Glutamatergic neuron (in vitro differentiated cells): ENCODE results near the gene B4GALNT3. TPM values are rescaled to one million over a fixed set of nuclear protein-coding genes. Genes with fewer than 3 reads are reported as not detected.

Source experiments
- DNase-seq: peaks from one replicate; pipeline ENCODE4 v3.0.0; 2022
- H3K27ac Mint-ChIP-seq: one replicate; pipeline ENCODE4 v1.8.0; 2020; ENCODE audit warnings: mild to moderate bottlenecking, mixed read lengths, inconsistent platforms; ENCODE audit not compliant: unreplicated experiment
- H3K27me3 Mint-ChIP-seq: one replicate; pipeline ENCODE4 v1.8.0; 2020; ENCODE audit warnings: mild to moderate bottlenecking, moderate library complexity, mixed read lengths, inconsistent platforms; ENCODE audit not compliant: unreplicated experiment
- H3K36me3 Mint-ChIP-seq: one replicate; pipeline ENCODE4 v1.8.0; 2020; ENCODE audit warnings: mild to moderate bottlenecking, mixed read lengths, inconsistent platforms; ENCODE audit not compliant: unreplicated experiment
- H3K4me1 Mint-ChIP-seq: one replicate; pipeline ENCODE4 v1.8.0; 2020; ENCODE audit warnings: mild to moderate bottlenecking, low read depth, mixed read lengths, inconsistent platforms; ENCODE audit not compliant: unreplicated experiment
- H3K4me3 Mint-ChIP-seq: one replicate; pipeline ENCODE4 v1.8.0; 2020; ENCODE audit warnings: mild to moderate bottlenecking, mixed read lengths, inconsistent platforms; ENCODE audit not compliant: unreplicated experiment
- H3K9me3 Mint-ChIP-seq: one replicate; pipeline ENCODE4 v1.8.0; 2020; ENCODE audit warnings: mild to moderate bottlenecking, moderate library complexity, mixed read lengths, inconsistent platforms; ENCODE audit not compliant: unreplicated experiment
- total RNA-seq: library from RNA; stranded (reverse); fragmentation: NEBNext Ultra II Directional; extraction: Animal tissue kit (Norgen Biotek cat#: 25700); gene quantifications from one replicate; pipeline ENCODE4 v1.2.1, GENCODE V29; 2021; ENCODE audit not compliant: unreplicated experiment
- TF ChIP-seq, protein P1 (sequence below): fragments of 200-600 bp; sonication (generic); IDR thresholded peaks from one replicate; pipeline ENCODE4 v1.5.0; 2021; ENCODE audit not compliant: partially characterized antibody, unreplicated experiment

The B4GALNT3 gene
- total RNA-seq, 1 donor from 2014 or later, result 3.3 TPM

DNA sequence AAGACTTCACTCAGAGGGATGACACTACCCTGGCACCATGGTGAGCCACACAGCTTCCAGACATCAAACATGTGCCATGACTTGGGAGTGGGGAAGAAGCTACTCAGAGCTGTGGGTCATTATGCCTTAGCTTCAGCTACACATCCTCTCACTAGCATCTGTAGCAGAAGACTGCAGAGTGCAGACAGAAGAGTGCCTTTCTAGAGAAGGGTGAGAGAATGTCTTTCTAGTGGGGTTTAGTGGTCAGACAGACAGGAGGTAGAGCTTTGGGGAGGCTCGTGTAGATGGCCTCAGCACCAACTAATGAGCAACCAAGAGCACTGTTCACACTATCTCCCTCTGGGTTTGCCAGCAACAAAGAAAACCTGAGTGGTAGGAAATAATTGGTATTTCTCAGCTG is 4.9 kb upstream of the B4GALNT3 start:
- TF ChIP-seq, protein P1, sequence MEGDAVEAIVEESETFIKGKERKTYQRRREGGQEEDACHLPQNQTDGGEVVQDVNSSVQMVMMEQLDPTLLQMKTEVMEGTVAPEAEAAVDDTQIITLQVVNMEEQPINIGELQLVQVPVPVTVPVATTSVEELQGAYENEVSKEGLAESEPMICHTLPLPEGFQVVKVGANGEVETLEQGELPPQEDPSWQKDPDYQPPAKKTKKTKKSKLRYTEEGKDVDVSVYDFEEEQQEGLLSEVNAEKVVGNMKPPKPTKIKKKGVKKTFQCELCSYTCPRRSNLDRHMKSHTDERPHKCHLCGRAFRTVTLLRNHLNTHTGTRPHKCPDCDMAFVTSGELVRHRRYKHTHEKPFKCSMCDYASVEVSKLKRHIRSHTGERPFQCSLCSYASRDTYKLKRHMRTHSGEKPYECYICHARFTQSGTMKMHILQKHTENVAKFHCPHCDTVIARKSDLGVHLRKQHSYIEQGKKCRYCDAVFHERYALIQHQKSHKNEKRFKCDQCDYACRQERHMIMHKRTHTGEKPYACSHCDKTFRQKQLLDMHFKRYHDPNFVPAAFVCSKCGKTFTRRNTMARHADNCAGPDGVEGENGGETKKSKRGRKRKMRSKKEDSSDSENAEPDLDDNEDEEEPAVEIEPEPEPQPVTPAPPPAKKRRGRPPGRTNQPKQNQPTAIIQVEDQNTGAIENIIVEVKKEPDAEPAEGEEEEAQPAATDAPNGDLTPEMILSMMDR, result no peak
- no peak for DNase-seq
- H3K27me3 Mint-ChIP-seq, result peaks cover 12% of the 10 kb centered on the region
- H3K27ac Mint-ChIP-seq, result no peak overlapping the region
- no peaks in the 10 kb centered on the region for H3K36me3 Mint-ChIP-seq
- H3K9me3 Mint-ChIP-seq, result peaks cover 2% of the 10 kb centered on the region
- no peaks in the 10 kb centered on the region for H3K4me1 Mint-ChIP-seq
- no peak overlapping the region for H3K4me3 Mint-ChIP-seq

DNA sequence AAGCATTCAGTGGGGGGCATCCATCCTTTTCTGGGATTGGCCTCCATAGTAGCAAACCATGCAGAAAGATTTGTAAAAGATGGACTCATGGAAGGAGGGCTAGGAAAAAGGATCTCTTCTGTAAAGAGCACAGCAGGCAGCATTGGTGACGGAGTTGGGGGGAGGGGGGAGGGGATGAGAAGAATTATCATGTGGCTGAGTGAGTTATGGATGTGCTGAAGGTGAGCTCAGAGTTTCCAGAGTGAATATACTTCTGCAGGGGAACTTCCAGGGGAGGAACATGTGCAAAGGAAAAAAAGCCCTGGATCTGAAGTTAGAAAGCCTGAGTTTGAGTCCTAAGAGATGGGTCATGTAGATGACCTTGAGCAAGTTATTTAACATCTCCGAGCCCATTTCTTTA is 3.9 kb upstream of the B4GALNT3 start:
- H3K4me3 Mint-ChIP-seq, result no peak overlapping the region
- TF ChIP-seq, protein P1, result no peak
- H3K4me1 Mint-ChIP-seq, result no peaks in the 10 kb centered on the region
- H3K36me3 Mint-ChIP-seq, result no peaks in the 10 kb centered on the region
- DNase-seq, result no peak
- peaks cover 12% of the 10 kb centered on the region for H3K27me3 Mint-ChIP-seq
- no peak overlapping the region for H3K27ac Mint-ChIP-seq
- H3K9me3 Mint-ChIP-seq, result peaks cover 2% of the 10 kb centered on the region

DNA sequence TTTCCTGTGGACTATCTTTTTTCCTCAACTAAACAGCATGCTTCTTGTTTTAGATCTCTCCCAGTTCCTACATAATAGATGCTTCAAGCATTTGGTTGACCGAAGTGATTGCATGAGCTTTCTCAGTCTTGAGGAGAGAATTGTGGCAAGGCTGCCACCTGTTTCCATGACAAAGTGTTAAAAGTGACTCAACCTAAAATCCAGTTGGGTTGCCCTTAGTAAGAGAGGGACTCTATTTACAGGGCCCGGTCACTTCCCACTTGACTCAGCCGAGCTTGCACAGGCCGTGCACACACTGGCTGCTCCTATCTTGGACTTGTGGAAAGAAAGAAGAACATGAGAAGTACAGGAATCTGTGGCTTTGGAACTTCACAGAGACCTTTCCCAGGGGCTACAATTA is 2.1 kb upstream of the B4GALNT3 start:
- Mint-ChIP-seq H3K27me3 (peaks cover 22% of the 10 kb centered on the region), H3K4me1 (peaks cover 3% of the 10 kb centered on the region), H3K4me3 (no peak overlapping the region), H3K9me3 (peaks cover 6% of the 10 kb centered on the region), H3K36me3 (no peaks in the 10 kb centered on the region), H3K27ac (no peak overlapping the region)
- TF ChIP-seq, protein P1, result no peak
- DNase-seq, result no peak

DNA sequence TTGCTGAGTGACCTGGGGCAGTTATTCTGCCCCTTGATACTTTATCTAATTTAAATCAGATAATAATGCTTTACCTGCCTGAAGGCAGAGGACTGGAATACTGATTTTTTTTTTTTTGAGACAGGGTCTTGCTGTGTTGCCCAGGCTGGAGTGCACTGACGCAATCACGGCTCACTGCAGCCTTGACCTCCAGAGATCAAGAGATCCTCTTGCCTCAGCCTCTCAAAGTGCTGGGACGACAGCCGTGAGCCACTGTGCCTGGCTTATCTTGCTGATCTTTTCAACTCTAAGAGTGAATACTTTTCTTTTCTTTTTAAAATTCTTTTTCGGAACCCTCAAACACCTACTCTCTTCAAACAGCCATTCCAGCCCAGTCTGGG is 699 bp upstream of the B4GALNT3 start:
- Mint-ChIP-seq H3K27me3 (peaks cover 22% of the 10 kb centered on the region), H3K27ac (no peak overlapping the region), H3K36me3 (no peaks in the 10 kb centered on the region), H3K4me1 (peaks cover 3% of the 10 kb centered on the region), H3K9me3 (peaks cover 6% of the 10 kb centered on the region), H3K4me3 (peak overlapping the region; percentile 79)
- no peak for DNase-seq
- TF ChIP-seq, protein P1, result no peak

DNA sequence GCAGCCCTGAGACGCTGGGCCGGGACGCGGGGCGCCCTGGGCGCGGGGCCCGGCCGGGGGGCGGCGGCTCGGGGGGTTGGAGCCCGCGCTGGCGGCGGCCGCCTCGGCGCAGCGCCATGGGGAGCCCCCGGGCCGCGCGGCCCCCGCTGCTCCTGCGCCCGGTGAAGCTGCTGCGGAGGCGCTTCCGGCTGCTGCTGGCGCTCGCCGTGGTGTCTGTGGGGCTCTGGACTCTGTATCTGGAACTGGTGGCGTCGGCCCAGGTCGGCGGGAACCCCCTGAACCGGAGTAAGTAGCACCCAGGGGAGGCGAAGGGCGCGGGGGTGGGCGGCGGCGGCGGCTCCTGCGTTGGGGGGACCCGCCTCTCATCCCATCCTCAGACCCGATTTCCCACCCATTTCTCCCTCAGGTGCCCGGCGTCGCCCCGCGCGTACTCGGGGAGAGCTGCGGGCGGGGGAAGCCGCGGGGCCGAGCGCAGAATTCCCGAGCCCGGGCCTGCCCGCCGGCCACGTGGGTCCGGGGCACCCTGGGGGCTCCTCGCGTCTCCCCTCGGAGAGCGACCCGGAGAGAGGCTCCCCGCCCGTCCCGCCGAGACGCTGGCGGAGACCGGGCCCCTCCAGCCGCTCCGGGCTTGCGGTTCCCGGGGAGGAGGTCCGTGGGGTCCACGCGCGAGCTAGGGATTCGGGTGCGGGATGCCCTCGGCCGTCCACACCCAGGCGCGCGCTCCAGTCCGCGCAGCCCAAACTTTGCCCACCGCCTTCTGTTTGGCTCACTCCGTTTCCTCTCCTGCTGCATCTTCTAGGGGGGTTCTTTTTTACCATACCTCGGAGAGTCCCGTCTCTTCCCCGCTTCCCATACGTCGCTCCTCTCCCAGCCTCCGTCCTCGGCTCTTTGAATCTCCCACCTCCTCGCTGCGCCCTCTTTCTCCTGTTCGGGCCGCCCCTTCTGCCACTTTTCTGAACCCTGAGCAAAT is 807 bp downstream of the B4GALNT3 start:
- Mint-ChIP-seq H3K36me3 (no peaks in the 10 kb centered on the region), H3K27me3 (peaks cover 22% of the 10 kb centered on the region), H3K27ac (no peak overlapping the region), H3K9me3 (peaks cover 6% of the 10 kb centered on the region), H3K4me1 (peaks cover 3% of the 10 kb centered on the region), H3K4me3 (peak overlapping the region; percentile 88)
- DNase-seq, result peak; percentile 38
- TF ChIP-seq, protein P1, result no peak
